HG03280 (cell line): ENCODE data around the gene HOXC9.

Source experiments
- ATAC-seq: cut with Tn5 transposase; IDR thresholded peaks from one replicate; pipeline ENCODE4 v1.9.1; 2021; ENCODE audit warnings: mild to moderate bottlenecking, moderate library complexity; ENCODE audit not compliant: unreplicated experiment

The HOXC9 gene

DNA sequence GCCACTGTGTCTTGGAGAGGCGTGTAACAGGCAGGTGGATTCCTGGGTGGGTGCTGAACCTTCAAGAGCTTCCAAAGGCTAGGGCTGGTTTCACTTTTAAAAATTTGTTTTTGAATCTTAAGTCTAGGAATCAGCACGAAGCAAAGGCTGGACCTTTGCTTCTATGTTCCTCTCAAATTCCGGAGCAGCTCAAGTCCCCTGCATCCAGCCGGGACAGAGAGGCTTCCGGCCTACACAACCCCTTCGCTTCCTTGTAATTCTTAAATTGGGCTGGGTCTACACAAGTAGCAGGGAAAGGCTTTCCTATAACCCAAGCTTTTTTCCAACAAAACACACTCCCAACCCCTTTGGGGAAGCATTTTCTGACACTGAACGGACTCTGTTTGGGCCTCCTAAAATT is 37.0 kb upstream of the HOXC9 start:
- ATAC-seq = no peak

DNA sequence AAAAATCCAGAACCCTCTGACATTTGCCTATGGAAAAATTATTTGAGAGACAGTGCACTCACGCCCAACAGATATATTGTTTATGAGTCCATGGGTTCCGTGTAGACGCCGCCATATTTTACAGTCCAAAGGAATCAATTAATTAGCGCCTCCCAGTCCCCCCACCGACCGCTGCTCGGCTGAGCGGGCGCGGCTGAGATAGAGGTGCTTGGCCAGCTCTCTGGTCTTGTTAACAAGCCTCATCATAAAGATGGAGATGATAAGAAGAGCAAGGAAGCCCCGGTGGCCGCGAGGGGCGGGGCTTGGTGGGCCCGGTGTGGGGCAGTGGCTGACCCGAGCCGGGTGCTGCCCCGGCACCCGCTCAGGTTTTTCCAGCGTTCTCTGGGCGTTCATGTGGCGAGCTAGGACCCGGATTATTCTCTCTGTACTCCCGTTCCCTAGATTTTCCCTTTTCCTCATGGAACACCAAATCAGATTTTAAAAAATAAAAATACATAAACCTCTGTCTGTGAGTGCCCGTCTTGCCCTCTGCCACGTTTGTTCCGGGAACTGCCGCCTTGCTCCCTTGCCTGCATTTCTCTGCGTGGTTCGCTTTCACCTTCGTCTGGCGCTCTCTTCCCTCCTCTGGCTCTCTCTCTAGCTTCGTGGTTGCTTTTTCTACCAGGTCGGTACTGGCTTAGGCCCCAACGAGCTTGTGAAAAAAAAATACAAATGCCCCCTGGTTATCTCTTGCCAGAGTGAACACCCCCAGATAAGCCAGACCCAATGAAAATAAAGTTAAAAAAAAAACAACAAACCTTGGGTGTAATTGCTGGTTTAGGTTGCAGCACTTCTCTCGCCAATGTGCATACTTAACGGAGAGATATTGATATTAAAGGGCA is 36.3 kb upstream of the HOXC9 start:
- no peak for ATAC-seq

DNA sequence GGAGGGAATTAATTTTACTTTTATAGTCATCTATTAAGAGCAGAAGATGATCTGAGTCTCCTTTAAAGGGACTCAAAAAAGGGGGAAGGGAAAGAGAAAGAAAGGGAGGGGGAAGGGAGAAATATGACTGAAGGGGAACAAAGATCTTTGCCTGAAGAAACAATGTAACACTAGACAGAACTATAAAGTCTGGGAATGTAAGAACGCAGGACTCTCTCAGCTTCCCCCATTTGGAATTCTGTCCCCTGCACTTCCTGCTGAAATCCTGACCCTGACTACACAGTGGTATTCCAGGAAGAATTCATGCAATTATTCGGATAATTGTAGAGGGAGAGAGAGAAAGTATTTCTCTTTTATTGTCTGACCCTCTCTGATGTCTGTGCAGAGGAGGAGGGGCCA is 35.6 kb upstream of the HOXC9 start:
- ATAC-seq = no peak

DNA sequence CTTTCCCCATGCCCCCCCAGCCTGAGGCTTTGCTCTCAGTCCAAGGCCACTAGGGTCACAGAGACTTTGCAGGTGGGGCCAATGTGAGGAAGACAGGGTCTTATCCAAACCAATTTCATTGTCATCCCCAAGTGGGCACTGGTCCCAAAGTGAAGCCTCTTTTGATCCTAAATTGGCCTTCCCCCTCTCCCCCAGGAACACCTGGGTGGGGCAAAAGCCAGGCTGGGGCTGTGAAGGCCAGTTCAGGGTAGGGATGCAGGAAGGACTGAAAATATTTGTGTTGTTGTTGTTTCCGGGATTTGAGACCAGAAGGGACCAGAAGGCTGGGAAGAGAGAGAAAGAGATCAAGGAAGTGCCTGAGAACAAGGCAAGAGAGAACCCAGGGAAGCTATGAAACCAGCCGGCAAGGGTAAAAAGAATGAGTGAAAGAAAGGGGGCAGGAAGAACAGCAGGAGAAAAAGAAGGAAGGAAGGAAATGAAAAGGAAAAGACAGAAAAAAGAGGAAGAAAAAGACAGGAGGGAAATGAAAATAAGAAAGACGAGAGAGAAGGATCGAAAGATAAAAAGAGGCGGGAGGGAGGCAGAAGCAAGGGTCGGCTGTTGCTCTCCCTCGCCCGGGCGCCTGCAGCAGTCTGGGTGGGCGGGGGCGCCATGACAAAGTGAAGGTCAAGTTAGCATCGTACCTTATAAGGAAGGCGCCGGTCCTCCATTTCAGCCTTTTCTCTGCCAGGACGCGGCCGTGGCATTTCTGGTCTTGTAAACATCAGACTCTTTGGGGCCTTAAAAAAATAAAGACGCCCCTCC is 34.5 kb upstream of the HOXC9 start:
- ATAC-seq = no peak

DNA sequence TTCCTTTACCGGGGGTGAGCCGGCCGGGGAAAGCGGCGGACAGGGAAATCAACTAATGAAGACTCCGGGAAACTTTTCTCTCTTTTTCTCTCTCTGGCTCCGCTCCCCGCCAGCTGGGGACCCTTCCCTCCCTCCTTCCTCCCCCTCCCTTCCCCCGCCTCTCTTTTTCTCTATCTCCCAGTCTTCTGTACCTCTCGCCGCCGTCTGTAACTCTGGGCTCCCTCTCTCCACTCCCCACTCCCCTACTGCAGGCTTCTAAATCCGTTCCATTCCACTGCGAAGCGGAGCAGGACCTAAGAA is 33.9 kb upstream of the HOXC9 start:
- no peak for ATAC-seq

DNA sequence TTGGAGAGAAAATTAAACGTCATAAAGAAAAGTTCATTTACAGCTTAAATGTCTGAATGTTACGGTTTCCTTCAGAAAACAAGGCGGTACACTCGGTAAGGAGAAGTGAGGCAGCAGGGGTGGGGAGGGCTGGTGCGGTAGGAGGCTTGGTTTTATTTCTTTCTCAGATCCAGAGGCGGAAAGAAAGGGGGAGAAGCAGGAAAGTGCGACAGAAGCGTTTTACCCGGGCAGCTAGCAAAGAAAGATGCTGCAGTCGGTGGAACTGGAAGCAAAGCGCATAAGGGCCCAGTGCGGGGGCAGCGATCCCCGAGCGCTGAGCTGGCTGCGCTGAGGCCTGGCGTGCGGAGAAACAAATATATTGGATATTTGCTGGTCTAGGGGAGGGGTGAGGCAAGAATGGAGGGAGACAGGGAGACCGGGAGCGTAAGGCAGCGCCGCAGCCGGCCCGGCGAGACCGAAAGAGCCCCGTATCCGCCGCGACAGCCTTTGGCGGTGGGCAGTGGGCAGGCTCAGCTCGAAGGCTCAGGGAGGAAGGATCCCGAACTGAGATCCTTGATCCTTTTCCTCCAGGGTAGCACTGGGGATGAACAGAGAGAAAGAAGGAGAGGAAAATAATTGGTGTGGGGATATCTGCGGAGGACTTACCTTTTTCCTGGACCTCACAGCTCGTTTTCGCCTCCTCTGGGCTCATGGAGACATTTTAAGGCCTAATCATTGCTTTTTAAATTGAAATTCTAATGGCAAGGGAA is 33.4 kb upstream of the HOXC9 start:
- ATAC-seq = no peak

DNA sequence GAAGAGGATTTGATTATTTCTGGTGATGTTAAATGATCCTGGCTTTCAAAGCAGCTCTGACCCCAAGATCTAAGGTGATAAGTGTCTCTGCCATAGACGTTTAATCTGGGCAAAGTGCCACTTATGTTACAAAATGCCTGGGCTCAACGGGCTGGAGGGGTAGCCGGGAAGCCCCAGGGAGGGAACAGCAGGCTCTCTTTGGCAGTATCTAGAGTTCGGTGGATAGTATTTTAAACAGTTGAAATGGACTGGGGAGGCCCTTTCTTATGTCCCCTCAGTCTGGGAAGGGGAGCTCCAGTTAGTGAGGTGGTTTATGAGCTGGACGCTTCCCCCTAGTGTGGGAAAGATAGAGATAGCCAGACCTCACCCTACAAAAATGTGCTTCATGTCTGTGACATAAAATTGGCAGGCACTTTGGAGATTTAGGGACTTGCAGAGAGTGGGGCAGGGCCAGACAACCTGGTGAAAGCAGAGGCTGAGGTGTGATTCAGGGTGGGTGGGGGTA is 32.5 kb upstream of the HOXC9 start:
- ATAC-seq = no peak

DNA sequence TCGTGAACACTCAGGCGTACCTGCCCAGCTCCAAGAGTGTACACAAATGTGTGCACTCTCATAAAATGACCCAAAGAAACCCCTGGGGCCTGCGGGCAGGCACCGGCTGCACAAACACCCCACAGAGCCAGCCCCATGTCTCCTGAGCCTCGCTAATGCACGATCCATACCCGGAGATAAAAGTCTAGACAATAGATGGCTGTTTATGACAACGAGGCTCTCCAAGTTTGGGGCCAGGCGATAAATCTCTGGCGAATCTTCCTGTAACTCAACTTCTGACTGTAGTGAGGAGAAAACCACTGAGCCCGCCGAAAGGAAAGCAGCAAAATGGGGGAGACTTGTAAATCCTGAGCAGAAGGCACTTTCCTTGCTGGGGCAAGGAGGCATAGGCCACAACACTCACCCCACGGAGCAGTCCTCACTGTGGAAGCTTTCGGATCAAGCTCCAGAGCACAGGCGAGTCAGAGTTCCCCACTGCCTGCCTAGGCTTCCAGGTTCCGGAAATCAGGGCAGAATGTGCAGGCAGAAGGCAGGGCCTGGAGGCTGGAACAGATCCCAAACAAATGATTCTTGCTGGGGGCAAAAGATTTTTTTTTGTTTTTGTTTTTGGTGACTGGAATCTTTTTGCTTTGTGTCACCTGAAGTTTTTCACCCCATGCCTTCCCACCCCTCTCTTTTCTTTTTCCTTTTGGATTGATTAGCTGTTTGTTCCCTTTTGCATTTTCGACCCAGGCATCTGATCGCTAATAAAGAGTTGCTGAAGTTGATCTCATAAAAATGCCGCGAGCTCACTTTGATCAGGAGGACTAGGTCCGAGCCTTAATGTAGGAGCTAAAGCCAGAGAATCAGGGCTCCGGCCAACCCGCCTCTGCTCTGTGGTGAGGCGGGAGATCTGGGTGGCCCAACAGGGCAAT is 31.5 kb upstream of the HOXC9 start:
- ATAC-seq = no peak

DNA sequence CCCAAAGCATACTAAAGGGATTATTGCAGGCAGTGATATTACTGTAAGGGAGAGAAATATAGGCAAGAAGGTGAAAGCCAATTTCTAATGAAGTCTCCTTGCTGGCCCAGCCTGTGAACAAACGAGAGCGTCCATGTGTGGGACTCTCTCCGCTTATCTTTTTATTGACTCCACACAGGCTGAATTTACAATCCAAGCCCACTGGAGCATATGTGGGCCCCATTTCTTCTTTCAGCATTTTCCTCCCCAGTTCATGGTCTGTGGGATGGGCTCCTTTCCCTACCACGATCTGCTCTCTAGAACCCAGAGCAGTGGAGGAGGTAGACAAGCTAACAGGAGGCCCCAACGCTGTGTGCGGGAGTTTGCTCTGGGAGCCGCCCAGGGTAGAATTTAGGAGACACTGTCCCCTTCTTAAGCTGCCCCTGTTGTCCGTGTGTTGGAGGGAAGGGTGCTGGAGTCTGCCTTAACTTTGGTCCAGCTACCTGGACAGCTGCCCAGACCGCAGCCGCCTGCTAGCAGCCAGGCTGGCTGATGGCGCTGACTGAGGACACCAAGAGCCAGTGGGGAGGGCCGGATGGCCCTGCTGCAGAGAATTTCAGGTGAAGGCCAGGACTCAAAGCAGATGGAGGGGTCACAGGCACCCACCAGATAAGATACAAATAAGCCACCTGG is 30.2 kb upstream of the HOXC9 start:
- ATAC-seq = no peak

DNA sequence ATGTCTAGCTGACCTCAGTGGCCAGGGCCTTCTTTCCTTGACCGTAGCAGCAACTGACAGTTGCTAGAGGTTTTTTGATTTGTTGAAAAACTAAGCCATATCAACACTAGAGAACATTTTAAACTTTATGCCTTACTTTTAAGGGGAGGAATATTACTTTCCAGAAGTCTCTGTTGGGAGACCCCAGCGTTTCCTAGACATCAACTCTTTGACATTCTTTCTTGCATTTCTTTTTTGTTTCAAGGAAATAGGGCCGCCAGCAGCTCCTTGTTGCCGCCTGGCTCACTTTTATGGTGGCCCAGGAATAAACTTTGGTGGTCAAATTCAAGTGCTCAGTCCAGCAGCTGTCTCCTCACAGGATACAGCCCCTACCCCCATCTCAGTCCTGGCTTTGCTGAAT is 29.5 kb upstream of the HOXC9 start:
- ATAC-seq = no peak

DNA sequence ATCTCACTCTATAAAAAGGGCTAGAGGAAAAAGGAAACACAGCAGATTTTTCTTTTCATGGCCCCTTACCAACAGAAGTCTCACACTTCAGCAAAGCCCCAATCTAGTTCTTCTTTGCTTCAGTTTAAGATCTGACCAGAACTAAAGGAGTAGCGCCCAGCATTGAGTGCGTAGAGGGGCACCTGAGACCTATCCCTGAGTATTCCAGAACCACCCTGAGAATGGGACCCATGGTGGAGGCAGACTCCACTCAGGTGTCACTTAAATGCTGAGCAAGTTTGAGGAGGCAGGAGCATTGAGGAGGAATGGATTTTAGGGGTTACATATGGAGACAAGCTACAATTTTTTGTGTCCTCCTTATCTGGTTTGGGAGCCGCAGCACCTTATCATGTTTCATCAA is 28.8 kb upstream of the HOXC9 start:
- no peak for ATAC-seq

DNA sequence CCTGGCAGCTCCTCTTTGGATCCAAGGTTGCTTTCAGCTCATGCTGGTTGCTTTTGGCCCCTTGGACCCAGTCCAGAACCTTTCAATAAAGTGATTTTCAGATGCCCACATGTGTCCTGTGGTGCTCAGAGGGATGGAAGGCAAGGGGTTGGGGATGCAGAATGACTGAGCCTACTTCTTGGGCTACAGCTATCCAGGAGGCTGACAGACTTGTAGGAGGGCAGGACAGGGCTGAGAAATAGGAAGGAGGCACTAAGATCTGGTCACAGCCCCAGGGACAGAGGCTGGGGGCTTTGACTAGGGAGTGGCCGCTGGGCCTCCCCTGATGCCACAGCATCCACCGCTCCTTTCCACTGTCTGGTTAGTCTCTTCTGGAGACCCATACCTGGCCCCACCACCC is 28.3 kb upstream of the HOXC9 start:
- no peak for ATAC-seq

DNA sequence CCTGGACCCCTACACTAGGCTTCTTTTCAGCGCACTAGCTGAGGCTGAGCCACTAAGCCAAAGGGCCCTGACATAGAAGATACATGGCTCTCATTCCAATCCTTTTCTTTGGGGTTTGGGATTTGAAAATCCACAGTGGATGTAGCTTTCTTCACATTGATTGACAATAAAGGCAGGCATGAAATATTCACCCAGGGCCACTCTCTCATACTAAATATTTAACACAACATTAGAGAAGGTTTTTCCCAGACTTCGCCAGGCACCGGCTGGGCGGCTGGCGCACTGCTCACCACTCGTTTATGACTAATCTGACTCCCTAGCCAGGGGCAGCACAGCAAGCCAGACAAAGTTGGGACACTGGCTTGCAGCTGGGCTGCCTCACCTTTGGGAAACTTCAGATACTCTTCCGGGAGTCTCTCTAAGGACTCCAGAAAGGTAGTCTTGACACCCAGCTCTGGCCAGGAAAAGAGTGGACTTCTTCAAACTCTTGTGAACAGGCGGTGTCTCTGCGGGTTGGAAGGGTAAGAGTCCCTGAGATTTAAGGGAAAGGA is 27.7 kb upstream of the HOXC9 start:
- no peak for ATAC-seq

DNA sequence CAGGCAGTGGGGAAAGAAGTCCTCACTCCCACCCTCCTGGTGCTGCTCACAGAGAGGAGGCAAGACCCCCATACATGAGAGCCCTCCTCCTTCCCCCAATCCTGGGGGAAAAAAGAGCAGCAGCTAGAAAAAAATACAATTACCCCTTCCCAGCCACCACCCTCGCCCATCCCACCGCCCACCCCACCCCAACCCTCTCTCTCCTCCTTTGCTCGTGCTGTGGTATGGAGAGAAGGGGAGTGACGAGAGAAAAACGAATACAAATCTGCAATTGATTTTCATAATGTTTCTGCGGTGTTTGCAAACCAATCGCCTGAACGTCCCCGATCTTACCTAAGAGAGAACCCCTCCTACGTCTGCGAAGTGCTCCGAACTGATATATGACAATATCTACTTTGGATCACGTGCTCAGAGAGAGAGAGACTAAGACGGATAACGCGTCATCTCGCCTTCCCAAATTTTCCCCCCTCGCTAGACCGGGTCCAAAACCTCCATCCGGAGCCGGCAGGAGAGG is 27.2 kb upstream of the HOXC9 start, which contains the start of gene HOXC11:
Gene HOXC11 (plus strand): TSS at position 405 of the 514 bp plus-strand sequence. CDS start 116 bp downstream, outside the sequence.
- no peak for ATAC-seq

DNA sequence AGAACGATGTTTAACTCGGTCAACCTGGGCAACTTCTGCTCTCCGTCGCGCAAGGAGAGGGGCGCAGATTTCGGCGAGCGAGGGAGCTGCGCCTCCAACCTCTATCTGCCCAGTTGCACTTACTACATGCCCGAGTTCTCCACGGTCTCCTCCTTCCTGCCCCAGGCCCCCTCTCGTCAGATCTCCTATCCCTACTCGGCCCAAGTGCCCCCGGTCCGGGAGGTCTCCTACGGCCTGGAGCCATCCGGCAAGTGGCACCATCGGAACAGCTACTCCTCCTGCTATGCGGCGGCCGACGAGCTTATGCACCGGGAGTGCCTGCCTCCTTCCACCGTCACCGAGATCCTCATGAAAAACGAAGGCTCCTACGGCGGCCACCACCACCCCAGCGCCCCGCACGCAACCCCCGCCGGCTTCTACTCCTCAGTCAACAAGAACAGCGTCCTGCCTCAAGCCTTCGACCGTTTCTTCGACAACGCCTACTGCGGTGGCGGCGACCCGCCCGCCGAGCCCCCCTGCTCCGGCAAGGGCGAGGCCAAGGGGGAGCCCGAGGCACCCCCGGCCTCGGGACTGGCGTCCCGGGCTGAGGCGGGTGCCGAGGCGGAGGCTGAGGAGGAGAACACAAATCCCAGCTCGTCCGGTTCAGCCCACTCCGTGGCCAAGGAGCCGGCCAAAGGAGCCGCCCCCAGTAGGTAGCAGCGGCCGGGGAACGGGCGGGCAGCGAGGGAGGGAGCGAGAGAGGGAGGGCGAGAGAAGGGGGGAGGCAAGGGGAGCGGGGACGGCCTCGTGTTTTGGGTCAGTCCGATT is 26.5 kb upstream of the HOXC9 start:
- ATAC-seq = no peak

DNA sequence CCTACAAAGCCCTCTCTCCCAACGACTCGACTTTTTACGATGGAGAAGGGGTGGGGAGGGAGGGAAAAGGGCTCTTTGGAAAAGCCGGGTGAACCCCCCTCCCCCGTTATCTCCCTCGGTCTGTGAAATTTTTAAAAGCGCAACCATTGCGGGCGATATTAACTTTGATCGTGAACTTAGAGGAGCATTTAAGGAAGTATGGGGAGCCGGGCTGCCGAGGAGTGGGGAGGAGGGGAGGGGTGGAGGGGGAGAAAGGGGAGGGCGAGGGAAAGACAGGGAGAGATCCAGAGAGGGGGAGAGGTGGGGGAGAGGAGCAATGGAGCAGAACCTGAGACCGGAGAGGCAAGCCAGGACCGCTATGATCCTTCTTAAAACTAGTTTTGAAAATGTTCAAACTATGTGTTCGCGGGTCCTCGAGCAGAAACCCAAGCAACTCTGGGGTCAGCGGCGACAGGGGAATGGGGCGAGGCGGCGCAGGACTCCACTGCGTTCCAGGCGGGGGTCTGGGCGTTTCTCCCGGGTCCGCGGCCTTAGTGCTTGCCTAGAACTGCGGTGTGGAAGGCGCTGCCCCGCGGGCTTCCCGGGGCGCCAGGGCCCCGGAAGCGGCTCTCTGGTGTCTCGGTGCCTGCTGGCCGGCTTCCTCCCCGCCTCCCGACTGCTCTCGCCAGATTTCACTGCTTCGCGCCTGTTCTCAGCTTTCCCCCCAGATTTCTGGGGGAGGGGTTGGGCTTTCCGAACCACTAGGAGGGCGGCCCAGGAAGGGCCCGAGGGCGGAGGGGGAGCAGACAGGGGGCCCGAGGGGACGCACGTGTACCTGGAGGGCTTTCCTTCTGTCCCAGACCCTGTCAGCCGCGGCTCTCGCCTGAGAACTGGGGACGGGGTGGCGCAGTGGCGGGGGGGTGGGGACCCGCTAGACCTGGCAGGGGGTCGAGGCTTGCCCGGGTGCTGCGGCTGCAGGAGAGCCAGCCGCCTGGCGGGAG is 25.6 kb upstream of the HOXC9 start, which contains the start of gene HOTAIR:
Gene HOTAIR (minus strand): TSS at position 871 of the 980 bp plus-strand sequence.
- ATAC-seq = no peak

DNA sequence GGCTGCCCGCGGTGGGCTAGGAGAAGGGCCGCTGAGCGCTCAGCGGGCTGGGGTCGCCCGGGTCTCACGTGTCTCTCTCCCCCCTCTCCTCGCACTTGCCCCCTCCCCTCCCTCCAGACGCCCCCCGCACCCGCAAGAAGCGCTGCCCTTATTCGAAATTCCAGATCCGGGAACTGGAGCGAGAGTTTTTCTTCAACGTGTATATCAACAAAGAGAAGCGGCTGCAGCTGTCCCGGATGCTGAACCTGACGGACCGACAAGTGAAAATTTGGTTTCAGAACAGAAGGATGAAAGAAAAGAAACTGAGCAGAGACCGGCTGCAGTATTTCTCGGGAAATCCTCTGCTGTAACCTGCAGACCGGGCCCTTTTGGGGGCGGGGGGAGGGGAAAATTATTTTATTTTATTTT is 24.9 kb upstream of the HOXC9 start:
- ATAC-seq = no peak
